Upper lobe of left lung (tissue), 4 donors: ENCODE results near the gene CD302.

ENCODE experiments used
- EP300 ChIP-seq, 4 donors: sonication (generic); formaldehyde crosslinking; IDR thresholded peaks; one replicate each; pipeline ENCODE4 v1.5.1; 2017; ENCODE audit warnings: antibody characterized with exemption in 4 of 4, control low read depth in 2 of 4
- POLR2A ChIP-seq, 4 donors: fragments of 450-650 bp; IDR thresholded peaks; one replicate each; pipeline ENCODE4 v1.5.1; 2016 to 2017; ENCODE audit warnings: antibody characterized with exemption in 4 of 4, mild to moderate bottlenecking in 2 of 4
- TF ChIP-seq, protein P1 (sequence below), 6 experiments: fragments of 450-650 bp in 4 of 6; fragments of 200-600 bp in 2 of 6; sonication (generic) in 2 of 6; IDR thresholded peaks; one replicate each; pipeline ENCODE4 v1.5.1; 2016 to 2019; ENCODE audit warnings: antibody characterized with exemption in 6 of 6

DNA sequence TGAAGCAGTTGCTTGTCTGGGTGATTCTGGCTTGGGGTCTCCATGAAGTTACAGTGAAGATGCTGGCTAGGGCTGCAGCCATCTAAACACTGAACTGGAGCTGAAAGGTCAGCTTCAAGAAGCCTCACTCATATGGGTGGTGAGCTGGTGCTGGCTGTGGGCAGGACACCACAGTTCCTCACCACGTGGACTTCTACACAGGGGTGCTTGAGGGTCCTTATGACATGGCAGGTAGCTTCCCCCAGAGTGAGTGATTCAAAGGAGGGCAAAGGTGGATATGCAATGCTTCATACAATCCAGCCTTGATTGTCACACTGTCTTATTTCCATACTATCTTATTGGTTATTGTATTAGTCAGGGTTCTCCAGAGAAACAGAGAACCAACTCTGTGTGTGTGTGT lies 6.0 kb downstream of the CD302 start:
- TF ChIP-seq, protein P1, sequence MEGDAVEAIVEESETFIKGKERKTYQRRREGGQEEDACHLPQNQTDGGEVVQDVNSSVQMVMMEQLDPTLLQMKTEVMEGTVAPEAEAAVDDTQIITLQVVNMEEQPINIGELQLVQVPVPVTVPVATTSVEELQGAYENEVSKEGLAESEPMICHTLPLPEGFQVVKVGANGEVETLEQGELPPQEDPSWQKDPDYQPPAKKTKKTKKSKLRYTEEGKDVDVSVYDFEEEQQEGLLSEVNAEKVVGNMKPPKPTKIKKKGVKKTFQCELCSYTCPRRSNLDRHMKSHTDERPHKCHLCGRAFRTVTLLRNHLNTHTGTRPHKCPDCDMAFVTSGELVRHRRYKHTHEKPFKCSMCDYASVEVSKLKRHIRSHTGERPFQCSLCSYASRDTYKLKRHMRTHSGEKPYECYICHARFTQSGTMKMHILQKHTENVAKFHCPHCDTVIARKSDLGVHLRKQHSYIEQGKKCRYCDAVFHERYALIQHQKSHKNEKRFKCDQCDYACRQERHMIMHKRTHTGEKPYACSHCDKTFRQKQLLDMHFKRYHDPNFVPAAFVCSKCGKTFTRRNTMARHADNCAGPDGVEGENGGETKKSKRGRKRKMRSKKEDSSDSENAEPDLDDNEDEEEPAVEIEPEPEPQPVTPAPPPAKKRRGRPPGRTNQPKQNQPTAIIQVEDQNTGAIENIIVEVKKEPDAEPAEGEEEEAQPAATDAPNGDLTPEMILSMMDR (IDR thresholded peaks at IDR 0.05): no peak
- TF ChIP-seq POLR2A (IDR thresholded peaks at IDR 0.05): no peak
- TF ChIP-seq EP300 (IDR thresholded peaks at IDR 0.05): no peak
